GM23338 (cell line): Measurements from ENCODE around the gene NME5. TPM values are rescaled to one million over a fixed set of nuclear protein-coding genes. Genes with fewer than 3 reads are reported as not detected.

Experiments used
- ATAC-seq: fragments of 200-7000 bp; cut with Tn5 transposase; 3 replicates; pipeline ENCODE4 v1.9.1; 2020
- DNase-seq: peaks from one replicate; pipeline ENCODE4 v3.0.0-alpha.2; 2015; ENCODE audit warnings: low spot score
- H2AFZ ChIP-seq: fragments of 200-600 bp; sonication (generic); 2 replicates; pipeline ENCODE4 v1.8.0; 2016; ENCODE audit warnings: antibody characterized with exemption, mild to moderate bottlenecking, moderate library complexity
- H3F3A ChIP-seq: fragments of 200-600 bp; sonication (generic); replicated peaks from 2 replicates; pipeline ENCODE4 v1.8.0; 2017; ENCODE audit warnings: antibody characterized with exemption, mixed run types, low read depth
- H3K27ac ChIP-seq: fragments of 200-600 bp; sonication (generic); 2 replicates; pipeline ENCODE4 v1.6.1; 2016; ENCODE audit warnings: low read depth
- H3K27me3 ChIP-seq: fragments of 200-600 bp; sonication (generic); 2 replicates; pipeline ENCODE4 v1.8.0; 2016; ENCODE audit warnings: mild to moderate bottlenecking, mixed run types, moderate library complexity; ENCODE audit not compliant: insufficient read depth
- H3K36me3 ChIP-seq: fragments of 200-600 bp; sonication (generic); 2 replicates; pipeline ENCODE4 v1.8.0; 2016; ENCODE audit warnings: mild to moderate bottlenecking; ENCODE audit not compliant: insufficient read depth
- H3K4me1 ChIP-seq: fragments of 200-600 bp; sonication (generic); 2 replicates; pipeline ENCODE4 v1.8.0; 2016; ENCODE audit warnings: mild to moderate bottlenecking, moderate library complexity; ENCODE audit not compliant: insufficient read depth
- H3K4me2 ChIP-seq: fragments of 200-600 bp; sonication (generic); 2 replicates; pipeline ENCODE4 v1.7.1; 2017; ENCODE audit warnings: mixed run types
- H3K4me3 ChIP-seq: fragments of 200-600 bp; sonication (generic); 2 replicates; pipeline ENCODE4 v1.6.1; 2016; ENCODE audit warnings: mixed run types
- H3K79me2 ChIP-seq: fragments of 200-600 bp; sonication (generic); replicated peaks from 2 replicates; pipeline ENCODE4 v1.8.0; 2017; ENCODE audit warnings: mild to moderate bottlenecking; ENCODE audit not compliant: insufficient read depth
- H3K9me2 ChIP-seq: fragments of 200-600 bp; sonication (generic); 2 replicates; pipeline ENCODE4 v1.8.0; 2017; ENCODE audit not compliant: insufficient read depth
- H4K20me1 ChIP-seq: fragments of 200-600 bp; sonication (generic); replicated peaks from 2 replicates; pipeline ENCODE4 v1.8.0; 2017; ENCODE audit warnings: mild to moderate bottlenecking; ENCODE audit not compliant: insufficient read depth
- H3K27ac Mint-ChIP-seq: 2 replicates; pipeline ENCODE4 v1.8.0; 2020; ENCODE audit warnings: inconsistent platforms, mild to moderate bottlenecking, moderate library complexity, mixed read lengths
- H3K27me3 Mint-ChIP-seq: 3 replicates; pipeline ENCODE4 v1.8.0; 2022; ENCODE audit warnings: low read depth, mild to moderate bottlenecking, moderate library complexity, mixed read lengths, inconsistent platforms; ENCODE audit not compliant: insufficient read depth, poor library complexity
- H3K36me3 Mint-ChIP-seq: 3 replicates; pipeline ENCODE4 v1.8.0; 2021; ENCODE audit warnings: low read depth, mild to moderate bottlenecking, inconsistent platforms, moderate library complexity, mixed read lengths
- H3K4me1 Mint-ChIP-seq: 3 replicates; pipeline ENCODE4 v1.8.0; 2020; ENCODE audit warnings: mild to moderate bottlenecking, inconsistent platforms, mixed read lengths
- H3K4me3 Mint-ChIP-seq: 3 replicates; pipeline ENCODE4 v1.8.0; 2021; ENCODE audit warnings: moderate library complexity, mild to moderate bottlenecking, inconsistent platforms, mixed read lengths
- H3K9me3 Mint-ChIP-seq: 3 replicates; pipeline ENCODE4 v1.8.0; 2020; ENCODE audit warnings: moderate library complexity, mild to moderate bottlenecking, inconsistent platforms, mixed read lengths
- CREB1 ChIP-seq: fragments of 250-450 bp; sonication (Bioruptor Pico); IDR thresholded peaks from 2 replicates; pipeline ENCODE4 v1.5.0; 2020; ENCODE audit warnings: low read depth, mild to moderate bottlenecking, moderate library complexity
- CTCF ChIP-seq, 2 experiments: fragments of 200-600 bp in 1 of 2; sonication (generic) in 1 of 2; conservative IDR thresholded peaks; 2 replicates each; pipeline versions ENCODE4 v1.5.1 to v1.6.1; 2016 to 2017; ENCODE audit warnings: antibody characterized with exemption in 2 of 2, low read depth in 2 of 2, mild to moderate bottlenecking in 2 of 2, moderate library complexity in 1 of 2
- ETS1 ChIP-seq: IDR thresholded peaks from 2 replicates; pipeline ENCODE4 v1.6.1; 2016; ENCODE audit warnings: antibody characterized with exemption
- EZH2 ChIP-seq: fragments of 200-600 bp; sonication (generic); IDR thresholded peaks from one replicate; pipeline ENCODE4 v1.8.0; 2017; ENCODE audit warnings: antibody characterized with exemption, mild to moderate bottlenecking, low read depth; ENCODE audit not compliant: unreplicated experiment
- EZH2phosphoT487 ChIP-seq: fragments of 200-600 bp; sonication (generic); IDR thresholded peaks from one replicate; pipeline ENCODE4 v1.8.1; 2018; ENCODE audit warnings: antibody characterized with exemption; ENCODE audit not compliant: unreplicated experiment
- JUNB ChIP-seq: IDR thresholded peaks from one replicate; pipeline ENCODE4 v1.6.1; 2016; ENCODE audit warnings: antibody characterized with exemption; ENCODE audit not compliant: unreplicated experiment
- NANOG ChIP-seq: IDR thresholded peaks from 2 replicates; pipeline ENCODE4 v1.6.1; 2016; ENCODE audit warnings: antibody characterized with exemption, borderline replicate concordance
- POLR2AphosphoS5 ChIP-seq: IDR thresholded peaks from 2 replicates; pipeline ENCODE4 v1.6.1; 2016; ENCODE audit warnings: antibody characterized with exemption, low read depth
- REST ChIP-seq: IDR thresholded peaks from one replicate; pipeline ENCODE4 v1.6.1; 2018; ENCODE audit warnings: antibody characterized with exemption; ENCODE audit not compliant: unreplicated experiment
- STAT1 ChIP-seq: IDR thresholded peaks from one replicate; pipeline ENCODE4 v1.6.1; 2016; ENCODE audit warnings: antibody characterized with exemption; ENCODE audit not compliant: unreplicated experiment
- ZNF114 ChIP-seq: fragments of 250-450 bp; sonication (Bioruptor Pico); IDR thresholded peaks from 2 replicates; pipeline ENCODE4 v1.5.0; 2020; ENCODE audit warnings: mild to moderate bottlenecking, moderate library complexity
- ZNF331 ChIP-seq: fragments of 250-450 bp; sonication (Bioruptor Pico); IDR thresholded peaks from 2 replicates; pipeline ENCODE4 v1.5.0; 2020; ENCODE audit warnings: low read depth, mild to moderate bottlenecking, moderate library complexity
- ZNF462 ChIP-seq: fragments of 250-450 bp; sonication (Bioruptor Pico); IDR thresholded peaks from 2 replicates; pipeline ENCODE4 v1.5.0; 2020; ENCODE audit warnings: mild to moderate bottlenecking, moderate library complexity
- polyA plus RNA-seq: library from polyadenylated mRNA; unstranded; fragments of >200 nt; fragmentation: Nextera tagmentation; extraction: Ambion mirVana; gene quantifications from 2 replicates; pipeline ENCODE4 v1.2.1, GENCODE V29; 2016
- total RNA-seq: library from RNA; depleted of rRNA; stranded (reverse); fragments of >200 nt; shearing (Covaris generic); gene quantifications from 2 replicates; pipeline ENCODE4 v1.2.3, GENCODE V29; 2014

Gene NME5
- total and polyA plus RNA-seq, 2 experiments from 2014 or later: 0.45 TPM; not detected in 1

GRCh38 chr5:138105709-138106108 is 33.5 kb downstream of the NME5 start:
- peaks cover 28% of the 10 kb centered on the region for H3K4me1 Mint-ChIP-seq
- no peak overlapping the region for H2AFZ ChIP-seq
- H3K4me3 ChIP-seq: no peak overlapping the region
- no peaks in the 10 kb centered on the region; the same call in 2 of the 3 replicates for H3K9me3 Mint-ChIP-seq
- no peaks in the 10 kb centered on the region for H3K9me2 ChIP-seq
- H3K27me3 Mint-ChIP-seq: peaks cover 22% of the 10 kb centered on the region
- no peak overlapping the region for H3K27ac Mint-ChIP-seq
- no peak for DNase-seq
- peaks cover 27% of the 10 kb centered on the region for H3K4me1 ChIP-seq
- no peaks in the 10 kb centered on the region for H3K79me2 ChIP-seq
- no peaks in the 10 kb centered on the region for H3K36me3 ChIP-seq
- H4K20me1 ChIP-seq: 0 out of 2 replicates have a peak, but pooled peaks cover 5% of the 10 kb centered on the region
- ATAC-seq: no peak
- no peak overlapping the region for H3K4me2 ChIP-seq
- no peak overlapping the region for H3K27ac ChIP-seq
- no peak for TF ChIP-seq CREB1 (CRISPR knock-in tag)
- TF ChIP-seq STAT1: no peak
- TF ChIP-seq NANOG: no peak
- no peak for TF ChIP-seq EZH2
- TF ChIP-seq ETS1: no peak
- no peak for TF ChIP-seq JUNB
- no peak for TF ChIP-seq ZNF462 (CRISPR knock-in tag)
- TF ChIP-seq ZNF331 (CRISPR knock-in tag): no peak
- TF ChIP-seq ZNF114 (CRISPR knock-in tag): no peak
- no peak for TF ChIP-seq EZH2phosphoT487
- no peak for TF ChIP-seq CTCF (conservative IDR thresholded peaks at IDR 0.05; ENCODE audit: low read depth in 2 of 2)
- no peak for TF ChIP-seq POLR2AphosphoS5
- TF ChIP-seq REST: no peak
- peaks cover 31% of the 10 kb centered on the region for H3K27me3 ChIP-seq
- H3K36me3 Mint-ChIP-seq: no peaks in the 10 kb centered on the region; the same call in 2 of the 3 replicates
- H3K4me3 Mint-ChIP-seq: no peak overlapping the region
- H3F3A ChIP-seq: no peaks in the 10 kb centered on the region
